ENCODE measurements around the gene MKS1.

The MKS1 gene

DNA sequence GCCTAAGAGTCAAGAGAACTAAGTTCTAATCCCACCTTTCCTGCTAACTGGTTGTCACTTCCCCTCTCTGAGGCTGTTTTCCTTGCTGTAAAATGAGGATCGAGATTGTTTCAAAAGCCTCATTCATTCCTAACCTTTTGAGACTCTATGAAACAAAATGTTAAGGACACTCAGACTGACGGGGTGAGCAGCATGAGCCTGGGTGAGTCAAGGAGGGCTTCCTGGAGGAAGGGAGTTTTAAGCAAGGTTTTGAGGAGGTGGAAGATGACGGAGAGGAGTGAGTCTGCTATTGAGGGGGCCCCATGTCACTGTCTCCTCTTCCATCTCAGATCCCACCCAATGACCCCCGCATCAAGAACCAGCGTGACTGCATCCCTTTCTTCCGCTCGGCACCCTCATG, 22.4 kb downstream of the MKS1 start:
- no peak for DNase-seq

- DNase-seq = no peak
Measured at GRCh38 chr17:58195518-58196123, 23.4 kb downstream of the MKS1 start.

GRCh38 chr17:58193641-58194255, 25.3 kb downstream of the MKS1 start:
- DNase-seq = no peak

- DNase-seq = no peak
Measured at GRCh38 chr17:58192612-58193011, 26.4 kb downstream of the MKS1 start, which contains the start of gene EPX. Gene EPX, plus strand, starts transcription at chr17:58192726. Its CDS starts 121 bp downstream, at chr17:58192847.

DNA sequence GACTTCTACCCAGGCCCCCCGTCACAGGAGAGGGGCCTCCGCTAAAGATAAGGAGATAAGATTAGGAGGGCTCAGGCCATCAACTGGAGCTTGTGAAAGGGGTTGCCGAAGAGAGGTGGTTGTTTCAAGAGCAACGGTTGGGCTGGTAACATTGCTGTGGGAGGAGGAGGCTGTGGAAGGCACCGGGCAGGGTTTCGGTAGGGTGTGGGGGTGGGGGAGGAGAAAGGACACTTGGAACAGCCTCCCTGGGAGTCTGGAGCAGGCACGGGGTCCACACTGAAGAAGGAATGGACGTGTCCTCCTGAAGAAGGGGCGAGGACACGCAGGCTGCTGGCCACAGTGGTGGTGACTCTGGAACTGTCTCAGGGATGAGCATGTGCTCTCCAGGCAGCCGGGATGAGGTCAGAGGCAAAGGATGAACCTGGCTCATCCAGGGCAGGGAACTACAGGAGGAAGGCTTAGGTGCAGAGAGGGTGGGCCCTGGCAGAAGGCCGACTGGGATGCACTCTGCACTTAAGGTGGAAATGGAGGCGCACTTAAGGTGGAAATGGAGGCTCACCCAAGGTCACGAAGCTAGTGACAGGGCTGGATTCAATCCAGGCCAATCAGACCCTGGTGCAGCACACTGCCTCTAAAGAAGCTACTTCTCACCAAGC, 27.7 kb downstream of the MKS1 start:
- no peak for DNase-seq

DNA sequence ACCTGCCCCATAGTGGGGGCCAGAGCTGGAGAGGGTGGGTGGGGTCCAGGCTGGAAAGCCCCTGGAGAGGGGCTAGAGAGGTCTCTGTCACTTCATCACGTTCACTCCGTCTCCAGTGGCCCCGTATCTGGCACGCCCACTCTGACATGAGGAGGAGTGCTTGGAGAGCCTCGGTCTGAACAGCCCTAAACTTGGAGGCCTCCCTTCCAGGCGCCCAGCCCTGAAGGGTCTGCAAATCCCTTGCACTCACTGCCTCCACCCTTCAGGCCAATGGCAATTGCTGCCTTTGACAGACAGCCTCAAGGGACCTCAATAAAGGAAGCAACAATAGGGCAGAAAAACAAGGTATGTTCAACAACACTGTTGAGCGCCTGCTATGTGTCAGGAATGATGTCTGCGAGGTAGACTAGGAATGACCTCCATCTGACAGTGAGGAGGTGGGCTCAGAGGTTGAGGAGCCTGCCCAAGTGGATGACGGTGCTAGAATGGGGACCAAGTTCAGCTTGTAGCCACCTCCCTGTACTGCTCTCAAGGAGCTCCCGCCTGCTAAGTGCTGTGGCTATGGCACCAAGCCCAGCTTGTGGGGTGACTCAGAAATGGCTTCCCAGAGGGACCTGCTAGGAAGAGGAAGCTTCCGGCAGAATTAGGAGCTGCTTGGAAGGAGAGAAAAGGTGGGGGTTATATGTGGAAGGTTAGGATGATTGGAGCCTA, 29.5 kb downstream of the MKS1 start:
- DNase-seq = peak; percentile 75 to 84

DNA sequence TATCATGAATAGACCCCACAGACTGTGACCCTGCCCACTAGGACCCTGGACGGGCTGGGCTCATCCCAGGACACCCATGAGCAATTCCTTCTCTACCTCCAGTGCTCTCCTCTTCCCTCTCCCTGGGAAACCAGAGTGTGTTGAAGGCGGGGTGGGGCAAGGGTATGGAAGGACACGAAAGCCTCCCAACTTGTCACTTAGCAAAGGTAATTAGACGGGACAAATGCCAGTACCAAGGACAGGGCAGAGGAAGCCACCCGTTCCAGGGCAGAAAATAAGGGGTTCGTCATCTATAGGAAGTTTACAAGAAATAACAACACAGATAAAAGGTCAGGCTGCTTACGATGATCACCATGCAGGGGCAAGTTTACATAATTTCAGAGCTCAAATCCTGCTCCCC, 31.4 kb downstream of the MKS1 start:
- no peak for DNase-seq

GRCh38 chr17:58187063-58187462, 32.0 kb downstream of the MKS1 start:
- no peak for DNase-seq

DNA sequence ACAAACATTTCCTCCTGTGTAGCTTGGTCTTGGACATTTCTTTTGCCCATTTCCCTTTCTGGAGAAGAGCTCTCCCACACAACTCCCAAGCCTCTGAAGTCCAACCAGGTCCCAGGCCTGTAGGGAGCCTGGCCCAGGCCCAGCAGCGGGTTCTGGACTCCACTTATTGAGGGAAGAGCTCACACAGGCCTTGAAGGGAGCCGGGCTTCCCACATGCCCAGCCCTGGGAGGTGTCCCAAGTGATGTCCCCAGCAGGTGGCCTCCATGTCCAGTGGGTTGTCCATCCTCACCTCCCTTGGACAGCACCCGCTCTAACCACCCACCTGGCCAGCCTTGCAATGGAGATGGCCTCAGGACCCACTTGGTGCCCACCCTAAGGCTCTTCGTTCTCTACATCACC, 32.5 kb downstream of the MKS1 start:
- no peak for DNase-seq

DNA sequence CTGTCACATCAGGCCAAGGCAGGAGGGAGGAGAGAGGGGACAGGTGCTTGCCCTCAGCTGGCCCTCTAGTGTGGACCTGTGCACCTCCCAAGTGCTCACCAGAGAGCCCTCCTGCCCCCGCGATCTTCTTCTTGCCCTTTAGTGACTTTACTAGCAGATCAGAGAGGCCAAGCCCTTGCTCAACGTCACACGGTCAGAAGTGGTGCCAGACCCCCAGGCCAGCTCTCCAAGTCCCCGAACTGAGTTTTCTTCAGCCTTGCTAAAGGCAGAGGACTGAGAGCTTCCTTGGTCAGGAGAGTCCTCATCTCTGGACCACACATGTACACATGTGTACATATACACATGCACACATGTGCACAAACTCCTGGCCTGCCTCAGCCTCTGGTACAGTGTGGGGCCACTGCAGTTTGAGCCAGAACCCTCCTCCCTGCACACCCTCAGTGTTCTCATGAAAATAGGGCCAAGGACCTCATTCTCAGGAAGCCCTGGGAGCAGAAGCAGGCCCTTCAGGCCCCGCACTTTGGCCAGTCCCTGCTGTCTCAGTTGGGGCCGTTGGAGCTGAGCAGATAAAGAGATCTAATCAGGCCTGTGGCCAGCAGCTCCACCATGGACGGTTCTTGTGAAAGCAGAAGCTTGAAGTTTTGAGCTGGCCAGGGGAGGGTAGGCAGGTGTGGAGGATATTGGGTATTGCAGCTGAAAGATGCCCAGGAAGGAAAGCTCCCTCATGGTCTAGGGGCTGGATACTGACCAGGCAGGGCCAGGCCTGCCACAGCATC, 33.9 kb downstream of the MKS1 start:
- no peak for DNase-seq

GRCh38 chr17:58184308-58184985, 34.6 kb downstream of the MKS1 start:
- DNase-seq = peak; percentile 88 to 96

DNA sequence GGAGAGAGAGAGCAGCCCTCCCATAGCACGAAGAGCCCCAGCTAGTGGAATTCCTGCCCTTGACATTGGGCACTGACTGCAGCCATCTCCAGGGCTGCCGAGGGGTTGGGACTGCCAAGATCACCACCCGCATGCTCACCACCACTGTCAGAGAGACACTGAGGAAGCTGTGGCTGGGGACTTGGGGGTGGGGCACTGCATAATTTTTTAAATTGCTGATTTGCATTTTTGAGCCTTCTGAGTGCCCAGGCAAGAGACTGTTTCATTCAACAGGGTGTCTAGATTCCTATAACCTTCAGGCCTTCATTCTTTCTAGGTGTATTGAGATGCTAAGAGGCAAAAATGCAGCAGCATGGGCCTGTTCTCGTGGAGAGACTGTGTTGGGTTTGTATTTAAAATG, 35.5 kb downstream of the MKS1 start:
- no peak for DNase-seq

DNA sequence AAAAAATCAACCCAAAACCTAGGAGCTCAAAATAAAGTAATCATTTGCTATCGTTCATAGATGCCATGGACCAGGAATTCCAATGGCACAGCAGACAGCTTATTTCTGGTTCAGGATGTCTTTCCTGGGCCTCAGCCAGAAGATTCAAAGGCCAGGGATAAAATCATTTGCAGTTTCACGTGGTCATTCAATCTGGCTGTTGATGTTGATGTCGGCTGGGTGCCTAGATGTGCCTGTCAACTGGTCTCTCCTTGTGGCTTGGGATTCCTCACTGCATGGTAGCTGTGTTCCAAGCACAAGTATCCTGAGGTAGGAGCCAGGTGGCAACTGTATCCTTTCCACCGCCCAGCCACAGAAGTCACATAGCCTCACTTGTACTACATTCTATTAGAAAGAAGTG, 37.3 kb downstream of the MKS1 start:
- DNase-seq = no peak

GRCh38 chr17:58176200-58176599, 42.9 kb downstream of the MKS1 start:
- peak; percentile 20 to 40 for DNase-seq

- no peak for DNase-seq
Measured at GRCh38 chr17:58174871-58175270, 44.2 kb downstream of the MKS1 start.

- peak; percentile 37 to 66 for DNase-seq
Measured at GRCh38 chr17:58172369-58173071, 46.5 kb downstream of the MKS1 start.

- no peak for DNase-seq
Measured at GRCh38 chr17:58170622-58171021, 48.4 kb downstream of the MKS1 start.

DNA sequence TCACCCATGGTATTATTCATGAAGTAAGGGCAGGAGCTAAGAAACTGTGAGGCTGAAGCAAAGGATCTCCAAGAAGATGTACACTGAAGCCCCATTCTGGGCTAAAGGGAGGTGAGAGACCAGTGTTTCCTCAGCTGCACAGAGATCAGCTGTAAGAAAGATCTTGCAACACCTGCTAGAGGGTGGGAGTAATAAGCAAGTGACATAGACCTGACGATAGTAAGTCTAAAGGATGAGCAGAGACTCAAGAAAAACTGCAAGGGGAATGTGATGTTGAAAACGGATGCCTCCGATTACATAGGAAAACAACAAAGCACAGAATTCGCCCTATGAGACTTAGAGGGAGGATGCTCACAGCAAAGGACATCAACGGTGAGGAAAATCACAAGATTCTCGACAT, 52.4 kb downstream of the MKS1 start, which contains the start of gene OR4D2:
Gene OR4D2 (plus strand): TSS at position 301 of the 400 bp plus-strand sequence. CDS start 2,674 bp downstream, outside the sequence.
- no peak for DNase-seq

DNA sequence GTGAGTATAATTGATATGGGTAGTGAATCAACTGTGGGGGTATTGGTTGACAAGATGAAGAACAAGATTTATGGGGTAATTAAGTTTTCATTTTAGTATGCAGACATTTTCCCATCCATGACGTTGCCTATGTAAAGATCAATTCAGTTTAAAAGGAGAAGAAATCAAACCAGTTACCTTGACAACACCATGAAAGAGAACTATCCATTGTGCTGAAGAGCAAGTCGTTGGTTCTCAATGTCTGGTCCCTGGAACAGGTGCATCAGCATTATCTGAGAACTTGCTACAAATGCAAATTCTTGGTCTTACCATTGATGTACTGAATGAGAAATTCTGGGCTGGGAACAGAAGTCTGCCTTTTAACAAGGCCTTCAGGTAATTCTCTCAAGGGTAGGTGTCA, 53.1 kb downstream of the MKS1 start:
- DNase-seq = peak in 1 of 2 experiments; percentile 22

DNA sequence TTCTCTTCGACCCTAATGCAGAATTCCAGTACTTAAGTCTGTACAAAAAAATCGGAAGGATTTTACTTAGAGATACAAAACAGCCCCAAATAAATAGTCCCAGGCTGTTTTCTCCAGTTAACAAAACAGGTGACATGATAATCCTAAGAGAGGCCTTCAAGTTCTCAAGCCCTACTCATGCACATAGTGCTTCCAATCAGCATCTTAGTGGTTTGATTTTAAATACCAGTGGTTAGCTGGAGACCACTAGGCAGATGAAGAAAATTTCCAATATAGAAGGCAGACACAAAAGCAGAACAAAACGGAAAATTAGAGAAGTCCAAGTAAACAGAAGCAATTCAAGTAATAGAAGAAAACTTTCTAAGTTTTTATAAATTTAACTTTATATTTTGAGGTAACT, 57.5 kb downstream of the MKS1 start:
- DNase-seq = peak; percentile 13 to 32

GRCh38 chr17:58158181-58158580, 60.9 kb downstream of the MKS1 start:
- no peak for DNase-seq
